Small intestine (tissue), 7 donors: ENCODE measurements around the gene CLDN20. TPM values are rescaled to one million over a fixed set of nuclear protein-coding genes. Genes with fewer than 3 reads are reported as not detected.
"Not testable (repeated sequence)": the region's sequence is repeated elsewhere in the genome, so short reads cannot be mapped to it uniquely, and the experiment has no call there.

ENCODE experiments used
- DNase-seq, 2 donors: peaks; one replicate each; pipeline versions ENCODE4 v3.0.0 to v3.0.0-alpha.2; 2013
- FAIRE-seq: peaks from 2 replicates; lab custom pipeline; 2012; peaks lifted over from hg19 to GRCh38; lab: Jason Lieb, UNC
- H3K27ac ChIP-seq, 3 donors: one replicate each; pipeline ENCODE4 v1.5.1; 2013; ENCODE audit warnings: low read length in 2 of 3, mild to moderate bottlenecking in 2 of 3, control low read depth in 1 of 3, inconsistent platforms in 1 of 3, low read depth in 1 of 3, moderate library complexity in 1 of 3
- H3K27me3 ChIP-seq, 3 donors: one replicate each; pipeline ENCODE4 v1.6.1; 2013; ENCODE audit warnings: low read length in 3 of 3, inconsistent platforms in 1 of 3; ENCODE audit not compliant: control insufficient read depth in 3 of 3, insufficient read depth in 3 of 3
- H3K36me3 ChIP-seq, 3 donors: one replicate each; pipeline ENCODE4 v1.6.1; 2013; ENCODE audit warnings: low read length in 3 of 3, inconsistent platforms in 1 of 3, low read depth in 1 of 3, mild to moderate bottlenecking in 1 of 3, moderate library complexity in 1 of 3; ENCODE audit not compliant: control insufficient read depth in 3 of 3, insufficient read depth in 2 of 3
- H3K4me1 ChIP-seq, 3 donors: one replicate each; pipeline ENCODE4 v1.6.1; 2013; ENCODE audit warnings: low read length in 2 of 3, inconsistent platforms in 1 of 3, low read depth in 1 of 3, mild to moderate bottlenecking in 1 of 3, moderate library complexity in 1 of 3; ENCODE audit not compliant: control insufficient read depth in 3 of 3, insufficient read depth in 2 of 3
- H3K4me3 ChIP-seq, 3 donors: one replicate each; pipeline ENCODE4 v1.5.1; 2013; ENCODE audit warnings: low read length in 3 of 3, control low read depth in 1 of 3, inconsistent platforms in 1 of 3, low read depth in 1 of 3, mild to moderate bottlenecking in 1 of 3, moderate library complexity in 1 of 3
- H3K9me3 ChIP-seq, 2 donors: one replicate each; pipeline ENCODE4 v1.6.1; 2013; ENCODE audit warnings: low read depth in 1 of 2, low read length in 1 of 2; ENCODE audit not compliant: control insufficient read depth in 2 of 2, insufficient read depth in 1 of 2
- WGBS, 3 donors: extraction: QIAGEN DNeasy Blood & Tissue Kit; methylation state at CpG; one replicate each; pipeline ENCODE4 v1.1.7; 2013; 5-methylcytosine and 5-hydroxymethylcytosine counted together
- polyA plus RNA-seq, 4 donors: library from polyadenylated mRNA; stranded (reverse) in 3 of 4; unstranded in 1 of 4; fragments of 200-250 nt in 3 of 4; fragments of 120-200 nt in 1 of 4; gene quantifications; one replicate each; pipeline versions ENCODE4 v1.2.1 to v1.2.3, GENCODE V29; 2013
- donor health status: healthy with polysubstance abuse.
- donor health status: control.
- donor health status: control.
- donor health status: Bipolar disorder and iron deficiency.
- donor health status: healthy.

The CLDN20 gene
- polyA plus RNA-seq, 4 donors, result 0.97 TPM; not detected in 3

DNA sequence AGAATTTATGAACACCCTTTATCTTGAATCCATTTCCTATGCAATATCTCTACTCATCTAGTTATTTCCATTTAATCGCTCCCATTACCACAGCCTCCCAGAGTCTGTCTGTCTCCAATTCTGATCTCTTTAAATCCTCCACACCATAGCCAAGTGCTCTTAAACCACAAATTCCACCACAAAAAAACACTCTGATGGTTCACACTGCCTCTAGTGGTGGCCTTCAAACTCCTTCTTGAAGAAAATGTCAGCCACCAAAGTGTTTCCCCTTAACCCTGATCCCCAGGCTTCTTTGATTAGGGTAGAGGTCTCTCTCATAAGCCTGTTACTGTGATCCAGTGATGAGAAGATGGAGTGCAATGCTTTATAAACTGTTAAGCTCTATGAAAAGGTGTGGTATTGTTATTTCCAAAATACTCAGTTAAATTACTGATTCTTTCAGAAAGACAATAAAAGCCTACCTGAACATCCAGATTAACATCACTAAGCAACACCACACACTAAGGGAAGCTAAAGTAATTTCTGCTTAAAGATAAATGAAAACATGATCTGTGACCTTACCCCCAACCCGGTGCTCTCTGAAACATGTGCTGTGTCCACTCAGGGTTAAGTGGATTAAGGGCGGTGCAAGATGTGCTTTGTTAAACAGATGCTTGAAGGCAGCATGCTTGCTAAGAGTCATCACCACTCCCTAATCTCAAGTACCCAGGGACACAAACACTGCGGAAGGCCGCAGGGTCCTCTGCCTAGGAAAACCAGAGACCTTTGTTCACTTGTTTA lies 4.5 kb downstream of the CLDN20 start:
- H3K9me3 ChIP-seq, H3K4me3 ChIP-seq, H3K27me3 ChIP-seq, FAIRE-seq, H3K27ac ChIP-seq, H3K4me1 ChIP-seq: not testable (repeated sequence)
- DNase-seq, result peak in 1 of 2 donors; percentile 15
- 72 to 88% (median 86%) methylated on average over 3 of the region's 5 CpGs for WGBS, 3 donors
- peaks cover 0 to 15% (median 0%) of the 10 kb centered on the region in 3 donors for H3K36me3 ChIP-seq

DNA sequence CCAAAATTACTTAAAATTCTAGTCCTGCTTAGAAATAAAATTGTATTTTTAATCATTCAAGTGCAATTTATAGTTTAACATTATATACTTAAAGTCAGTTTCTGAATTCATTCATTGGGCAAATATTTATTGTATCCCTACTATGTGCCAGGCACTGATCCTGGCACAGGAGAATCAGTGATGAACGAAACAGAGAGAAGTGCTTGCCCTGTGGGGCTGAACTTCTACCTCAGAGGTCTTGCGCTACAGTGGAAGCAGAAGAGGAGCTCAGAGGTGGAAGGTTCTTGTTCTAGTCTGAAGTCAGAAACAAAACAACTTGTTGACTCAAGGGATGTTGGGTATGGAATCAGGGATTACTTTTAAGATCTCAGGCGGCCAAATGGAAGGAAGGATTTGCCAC lies 6.0 kb downstream of the CLDN20 start:
- WGBS, 3 donors, result 68 to 82% (median 77%) methylated on average over 3 of the region's 3 CpGs
- no peak for FAIRE-seq

DNA sequence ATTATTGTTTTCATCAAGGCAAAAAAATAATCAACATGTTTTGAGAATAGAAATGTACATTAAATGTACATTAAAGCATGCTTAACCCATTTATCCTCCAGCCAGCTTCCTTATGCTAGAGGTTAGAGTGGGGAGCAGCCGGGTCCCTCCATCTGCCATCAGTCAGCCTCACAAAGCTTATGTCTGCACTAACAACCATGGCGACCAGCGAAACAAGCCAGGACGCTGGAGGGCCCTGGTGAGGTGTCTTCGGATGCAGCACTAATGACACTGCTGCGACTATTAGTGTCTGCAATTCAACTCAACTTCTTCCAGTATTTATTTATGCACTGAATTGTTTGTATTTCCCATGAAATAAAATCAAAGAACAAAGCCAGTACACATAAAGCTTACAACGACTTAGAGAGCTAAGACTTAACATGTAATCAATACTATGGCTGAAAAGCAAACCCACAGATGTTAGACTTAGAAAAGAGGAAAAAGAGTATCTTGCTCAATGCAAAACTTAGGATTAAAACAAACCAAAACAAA lies 6.8 kb downstream of the CLDN20 start:
- no peaks in the 10 kb centered on the region for H3K9me3 ChIP-seq
- DNase-seq (no peak), FAIRE-seq (no peak)
- no peak overlapping the region for H3K4me3 ChIP-seq
- H3K27ac ChIP-seq, result no peak overlapping the region
- H3K27me3 ChIP-seq, result no peaks in the 10 kb centered on the region
- peaks cover 0 to 10% (median 3%) of the 10 kb centered on the region in 3 donors for H3K36me3 ChIP-seq
- 85 to 90% (median 90%) methylated on average over 7 of the region's 7 CpGs for WGBS, 3 donors
- no peaks in the 10 kb centered on the region for H3K4me1 ChIP-seq

More for the DNA sequence above, 6.0 kb downstream of the CLDN20 start:
- Histone ChIP-seq H3K4me3 (no peak overlapping the region), H3K27ac (no peak overlapping the region), H3K36me3 (peaks cover 0 to 12% (median 0%) of the 10 kb centered on the region in 3 donors), H3K9me3 (no peaks in the 10 kb centered on the region), H3K27me3 (no peaks in the 10 kb centered on the region), H3K4me1 (no peaks in the 10 kb centered on the region)
- no peak for DNase-seq

DNA sequence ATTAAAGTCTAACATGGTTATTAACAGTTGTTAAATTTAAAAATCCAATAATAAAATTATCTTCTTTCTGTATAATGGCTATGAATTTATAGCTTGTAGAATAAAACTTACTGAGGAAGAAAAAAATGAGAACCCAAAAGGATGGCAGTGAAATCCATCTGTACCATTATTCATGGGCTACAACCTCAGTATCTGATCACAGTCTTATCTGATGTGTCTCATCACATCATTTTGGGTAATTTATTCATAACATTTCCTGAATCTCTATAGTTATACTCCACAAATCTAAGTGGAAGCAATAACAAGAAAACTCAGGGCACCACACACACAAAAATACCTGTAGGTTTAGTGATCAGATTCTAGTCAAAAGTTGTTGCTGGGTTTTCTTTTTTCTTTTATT lies 7.3 kb downstream of the CLDN20 start:
- no peak for FAIRE-seq

DNA sequence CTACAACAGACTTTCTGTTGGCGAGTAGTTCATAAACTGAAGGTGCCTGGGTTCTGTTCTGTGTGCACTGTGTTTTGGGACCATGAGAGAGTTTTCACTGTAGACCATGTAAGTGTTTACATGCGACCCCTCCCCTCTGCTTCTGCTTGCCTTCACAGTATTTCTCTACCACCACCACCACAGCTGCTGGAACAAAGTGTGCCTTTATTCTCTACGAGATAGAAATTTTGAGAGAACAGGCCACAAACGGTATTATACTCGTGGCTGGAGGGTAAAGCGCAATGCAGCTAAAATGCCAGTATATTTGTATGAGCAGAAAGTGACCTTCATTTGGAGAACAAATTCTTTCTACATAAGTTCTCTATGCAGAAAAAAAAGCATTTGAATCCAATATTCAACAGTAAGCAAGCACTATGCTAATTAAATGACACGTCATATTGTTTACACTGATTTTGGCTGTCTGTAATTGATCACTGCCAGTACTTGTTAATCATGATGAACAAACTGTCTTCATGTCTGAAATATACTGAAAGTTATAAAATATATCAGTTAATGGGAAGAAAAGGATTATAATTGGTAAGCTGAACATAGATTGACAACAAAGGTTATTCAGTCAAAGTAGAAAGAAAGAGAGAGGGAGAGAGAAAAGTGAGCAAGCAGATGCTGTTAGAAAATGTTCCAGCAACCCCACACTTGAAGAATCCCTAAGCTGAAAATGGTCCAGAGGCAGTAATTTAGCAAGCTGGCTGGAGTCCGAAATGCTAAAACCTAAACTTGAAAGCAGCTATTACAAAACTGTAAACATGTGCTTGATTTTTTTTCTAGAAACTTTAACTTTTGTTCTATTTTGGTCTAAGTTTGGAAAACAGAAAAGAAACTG lies 8.8 kb downstream of the CLDN20 start:
- Histone ChIP-seq H3K36me3 (peaks cover 0 to 7% (median 3%) of the 10 kb centered on the region in 3 donors), H3K9me3 (no peaks in the 10 kb centered on the region), H3K4me1 (no peaks in the 10 kb centered on the region), H3K27ac (peak overlapping the region in 1 of 3 donors; percentile 61), H3K4me3 (no peak overlapping the region), H3K27me3 (no peaks in the 10 kb centered on the region)
- DNase-seq (no peak), FAIRE-seq (no peak)
- 73 to 93% (median 90%) methylated on average over 8 of the region's 8 CpGs for WGBS, 3 donors

More for the DNA sequence above, 7.3 kb downstream of the CLDN20 start:
- no peaks in the 10 kb centered on the region for H3K27me3 ChIP-seq
- H3K36me3 ChIP-seq, result peaks cover 0 to 12% (median 3%) of the 10 kb centered on the region in 3 donors
- no peaks in the 10 kb centered on the region for H3K4me1 ChIP-seq
- H3K9me3 ChIP-seq, result no peaks in the 10 kb centered on the region
- no peak overlapping the region for H3K27ac ChIP-seq
- no peak overlapping the region for H3K4me3 ChIP-seq
- DNase-seq, result no peak

DNA sequence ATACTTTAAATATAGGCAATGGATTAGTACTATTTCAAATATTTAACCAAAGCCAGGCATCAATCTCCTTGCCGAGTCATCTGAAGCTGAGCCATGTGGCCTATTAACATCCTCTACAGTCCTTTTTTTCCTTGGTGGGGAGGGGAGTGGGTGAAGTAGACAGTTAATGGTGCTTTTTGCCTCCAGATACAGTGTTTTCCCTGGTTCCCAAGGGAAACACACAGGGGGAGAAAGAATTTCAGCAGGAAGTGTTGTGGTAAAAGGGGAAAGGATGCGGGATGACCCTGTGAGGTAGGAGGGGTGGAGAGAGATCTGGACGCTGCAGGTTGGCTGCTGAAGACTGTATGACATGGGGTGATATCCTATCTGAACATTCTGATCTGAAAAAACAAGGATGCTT lies 9.6 kb downstream of the CLDN20 start:
- FAIRE-seq (no peak), DNase-seq (peak in 1 of 2 donors; percentile 13)
- H3K4me3 ChIP-seq, result no peak overlapping the region
- no peaks in the 10 kb centered on the region for H3K4me1 ChIP-seq
- peaks cover 0 to 7% (median 3%) of the 10 kb centered on the region in 3 donors for H3K36me3 ChIP-seq
- WGBS, 3 donors, result 57 to 71% (median 59%) methylated on average over 3 of the region's 3 CpGs
- H3K27ac ChIP-seq, result no peak overlapping the region
- no peaks in the 10 kb centered on the region for H3K27me3 ChIP-seq
- H3K9me3 ChIP-seq, result no peaks in the 10 kb centered on the region

DNA sequence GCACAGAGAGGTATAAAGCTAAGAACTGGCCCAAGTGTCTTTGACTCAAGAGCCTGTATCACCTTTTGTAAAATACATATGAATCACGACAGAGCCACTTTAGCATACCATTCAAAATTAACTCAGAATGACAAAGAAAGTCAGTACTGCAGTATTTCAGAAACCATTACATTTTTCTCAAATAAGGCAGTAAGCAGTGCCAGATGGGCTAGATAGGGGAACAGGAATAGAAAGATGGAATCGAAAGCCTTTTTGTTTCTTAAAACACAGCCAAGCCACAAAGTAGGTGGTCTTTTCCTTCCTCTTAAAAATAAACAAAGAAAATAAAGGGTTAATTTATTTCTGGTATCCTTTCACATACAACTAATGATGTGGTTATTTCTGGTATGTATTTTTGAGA lies 10.3 kb downstream of the CLDN20 start:
- Histone ChIP-seq H3K27ac (no peak overlapping the region), H3K4me1 (no peaks in the 10 kb centered on the region), H3K36me3 (peaks cover 0 to 11% (median 3%) of the 10 kb centered on the region in 3 donors), H3K9me3 (no peaks in the 10 kb centered on the region), H3K4me3 (no peak overlapping the region), H3K27me3 (no peaks in the 10 kb centered on the region)
- DNase-seq, result no peak
- WGBS, 3 donors, result 52 to 63% (median 53%) methylated on average over 2 of the region's 2 CpGs
- FAIRE-seq, result no peak

DNA sequence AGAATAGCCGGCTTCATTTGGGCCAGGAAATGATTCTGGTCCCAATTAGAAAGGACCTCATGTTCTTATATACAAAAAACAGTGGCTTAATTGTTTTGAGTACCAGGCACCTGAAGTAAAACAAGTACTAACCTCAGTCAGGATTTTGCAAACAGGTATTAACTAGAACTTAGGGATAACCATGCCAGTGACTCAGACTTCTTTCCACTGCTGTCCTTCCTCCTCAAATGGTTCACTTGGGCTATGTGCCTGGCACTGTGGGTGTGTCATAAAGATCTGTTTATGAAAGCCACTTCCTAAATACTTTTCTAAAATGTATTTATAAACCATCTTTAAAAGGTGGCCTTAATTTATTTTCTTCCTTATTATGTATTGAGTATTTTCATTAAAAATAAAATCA lies 10.7 kb downstream of the CLDN20 start:
- no peaks in the 10 kb centered on the region for H3K27me3 ChIP-seq
- H3K27ac ChIP-seq, result no peak overlapping the region
- H3K4me3 ChIP-seq, result no peak overlapping the region
- H3K36me3 ChIP-seq, result peaks cover 0 to 11% (median 3%) of the 10 kb centered on the region in 3 donors
- 72 to 92% (median 88%) methylated on average over 1 of the region's 1 CpG for WGBS, 3 donors
- H3K9me3 ChIP-seq, result no peaks in the 10 kb centered on the region
- H3K4me1 ChIP-seq, result no peaks in the 10 kb centered on the region
- DNase-seq (no peak), FAIRE-seq (no peak)
